Stimulated activated CD8-positive, alpha-beta memory T cell treated with anti-CD3 and anti-CD28 coated beads, Interleukin-2, amount 100 ng/mL, for 1 hour (primary cell): ENCODE results near the gene METTL21C.

Experiments used
- DNase-seq, 2 donors: peaks; one replicate each; pipeline ENCODE4 v3.0.0-alpha.2; 2020; ENCODE audit warnings: low read depth in 2 of 2

Gene METTL21C

DNA sequence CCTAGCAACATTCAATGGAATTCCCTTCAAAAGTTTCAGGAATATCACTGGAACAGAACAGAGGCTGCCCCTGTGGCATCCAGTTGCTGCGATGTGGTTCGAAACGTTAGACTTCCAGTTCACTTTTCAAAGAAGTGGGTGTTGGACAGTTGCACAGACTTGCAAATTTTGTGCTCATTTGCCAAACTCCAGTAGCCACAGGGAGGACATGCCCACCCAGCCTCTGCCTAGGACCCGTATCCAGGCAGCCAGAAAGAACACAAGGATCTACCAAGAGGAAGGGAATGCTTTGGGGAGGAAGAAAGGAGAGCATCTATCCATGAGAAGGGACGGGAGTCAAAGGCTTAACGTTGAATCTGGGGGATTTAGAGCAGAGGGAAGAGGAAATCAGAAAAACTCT, at the start of gene METTL21C:
TSS of gene METTL21C (minus strand) at position 108 of the 400 bp plus-strand sequence. CDS start 546 bp downstream, outside the sequence.
- no peak for DNase-seq

DNA sequence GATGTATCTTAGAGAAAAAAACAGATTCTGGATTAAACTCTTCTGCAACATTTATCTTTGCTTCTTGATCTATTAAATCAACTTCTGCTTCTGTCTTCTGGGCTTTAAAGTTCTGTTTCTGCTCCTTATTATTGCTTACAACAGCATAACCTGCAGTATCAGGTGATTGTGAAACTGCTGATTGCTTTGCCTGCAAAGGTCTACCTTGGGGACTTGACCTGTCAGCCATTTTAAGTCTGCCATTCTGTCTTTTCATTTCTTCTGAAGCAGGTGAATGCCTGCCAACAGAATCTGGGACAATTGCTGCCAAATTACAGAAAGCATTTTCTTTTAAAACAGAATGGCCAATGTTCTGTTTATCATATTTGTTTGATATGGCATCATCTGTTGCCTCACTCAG, 47.7 kb upstream of the METTL21C start:
- DNase-seq: no peak

DNA sequence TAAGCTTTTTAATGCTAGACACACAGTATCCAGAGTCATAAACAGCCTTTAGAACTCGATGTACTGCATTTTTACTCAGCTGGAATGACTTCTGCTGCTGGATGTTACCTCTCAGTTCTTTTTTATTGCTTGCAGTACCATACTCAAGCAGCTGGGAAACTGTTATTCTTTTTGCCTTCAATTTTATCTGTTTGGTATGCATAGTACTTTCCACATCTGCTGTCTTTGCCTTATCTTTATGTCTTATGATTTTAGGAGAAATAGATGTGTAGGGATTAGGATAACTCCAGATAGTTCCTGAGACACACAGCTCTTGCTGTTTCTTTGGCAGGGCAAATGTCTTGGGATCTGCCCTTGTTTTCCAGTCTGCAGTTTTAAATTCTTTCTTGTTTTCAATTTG, 47.3 kb upstream of the METTL21C start:
- DNase-seq: no peak

DNA sequence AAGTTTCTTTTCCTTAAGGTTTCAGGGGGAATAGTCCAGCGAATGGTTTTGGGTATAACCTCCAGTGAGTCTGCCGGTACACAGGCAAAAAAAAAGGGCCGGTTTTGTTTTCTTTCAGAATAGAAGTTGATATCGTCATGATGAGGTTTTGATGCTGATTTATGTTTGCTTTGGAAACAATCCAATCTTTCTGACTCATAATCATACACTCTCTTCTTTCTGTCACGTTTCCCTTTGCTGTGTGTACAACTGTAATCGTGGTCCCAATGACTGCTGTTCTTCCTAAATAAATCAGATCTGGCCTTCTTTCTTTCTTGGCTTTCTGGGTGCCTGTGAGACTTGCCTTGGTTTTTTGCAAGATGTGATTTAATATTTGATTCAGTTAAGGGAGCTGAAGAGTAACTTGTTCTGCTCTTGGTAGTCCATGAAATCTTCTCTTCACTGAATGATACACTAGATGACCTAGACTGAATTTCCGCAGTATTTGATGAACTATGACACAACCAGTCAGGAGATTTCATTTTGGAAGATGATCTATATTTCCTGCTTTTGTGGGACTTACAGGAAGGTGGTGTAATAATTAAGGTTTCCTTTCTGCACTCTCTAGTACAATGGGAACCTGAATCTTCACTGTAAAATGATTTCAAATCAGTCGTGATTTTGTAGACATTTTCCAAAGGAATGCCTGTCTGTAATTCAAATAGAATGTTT, 34.9 kb upstream of the METTL21C start:
- DNase-seq: no peak

DNA sequence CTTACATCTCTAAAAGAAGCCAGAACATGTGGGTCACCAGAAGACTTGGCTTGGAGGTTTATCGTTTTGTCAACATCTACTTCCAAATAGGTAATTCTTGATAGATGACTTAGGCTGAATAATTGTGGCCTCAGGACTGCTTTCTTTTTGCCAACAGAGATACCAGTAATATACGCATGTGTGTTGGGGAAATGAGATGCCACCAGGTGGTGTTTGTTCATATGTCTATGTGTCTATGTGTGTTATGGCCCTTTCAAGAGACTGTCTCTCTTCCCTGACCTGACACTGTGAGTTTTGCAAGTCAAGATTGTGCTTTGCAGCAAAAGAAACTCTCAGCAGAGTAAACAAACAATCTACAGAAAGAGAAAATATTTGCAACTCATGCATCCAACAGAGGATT, 31.6 kb upstream of the METTL21C start:
- DNase-seq: no peak

DNA sequence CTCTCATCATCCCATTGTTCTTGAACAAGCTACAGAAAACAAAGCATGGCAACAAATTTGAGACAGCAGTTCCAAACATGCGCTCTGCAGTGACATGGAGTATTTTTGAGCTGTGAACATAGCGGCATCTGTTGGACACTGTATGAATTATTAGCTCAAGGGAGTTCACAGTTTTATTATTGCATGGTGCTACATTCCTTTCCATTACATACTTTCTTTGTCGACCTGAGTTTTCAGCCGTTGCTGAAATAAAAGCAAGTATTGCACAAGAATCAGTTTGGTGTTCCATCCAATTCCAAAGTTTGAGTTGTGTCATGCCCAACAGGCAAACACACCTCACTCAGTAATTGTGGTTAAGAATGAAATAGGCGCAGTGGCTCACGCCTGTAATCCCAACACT, 30.1 kb upstream of the METTL21C start:
- no peak for DNase-seq

DNA sequence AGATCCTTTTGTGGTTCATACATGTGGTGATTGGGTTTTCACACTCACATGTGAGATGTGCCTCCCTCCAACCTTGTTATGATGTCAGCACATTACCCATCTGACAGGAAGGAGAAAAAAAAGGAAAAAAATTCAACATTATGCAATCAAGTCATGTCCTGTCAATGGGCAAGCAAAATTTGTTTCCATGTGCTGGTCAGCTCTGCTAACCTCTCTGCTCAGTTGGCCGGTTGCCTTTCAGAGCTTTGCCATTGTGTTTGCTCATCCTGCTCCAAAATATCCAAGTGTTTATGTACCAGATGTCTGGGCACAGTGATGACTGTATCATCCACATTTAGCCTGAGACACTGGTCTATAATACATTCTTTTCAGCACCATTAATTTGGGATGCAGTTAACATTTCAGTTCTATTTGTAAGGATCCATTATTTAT, 27.0 kb upstream of the METTL21C start:
- no peak for DNase-seq

DNA sequence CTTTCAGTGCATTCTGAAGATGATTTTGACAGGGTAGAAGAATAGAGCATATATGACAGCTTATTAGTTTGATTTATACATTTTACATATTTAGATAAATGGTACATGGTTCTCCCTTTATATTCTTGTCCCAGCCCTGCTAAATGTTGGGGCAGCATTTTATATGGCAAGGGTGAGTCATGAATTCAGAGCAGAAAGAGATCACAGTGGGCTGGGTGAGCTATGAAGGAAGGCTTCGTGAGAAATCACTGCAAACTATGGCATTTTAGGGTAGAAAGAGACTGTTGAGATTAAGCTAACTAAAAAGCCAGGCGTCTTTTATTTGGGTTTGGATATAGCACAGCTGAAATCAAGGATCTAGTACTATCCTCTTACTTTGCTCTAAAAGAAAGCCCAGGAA, 23.9 kb upstream of the METTL21C start:
- no peak for DNase-seq

DNA sequence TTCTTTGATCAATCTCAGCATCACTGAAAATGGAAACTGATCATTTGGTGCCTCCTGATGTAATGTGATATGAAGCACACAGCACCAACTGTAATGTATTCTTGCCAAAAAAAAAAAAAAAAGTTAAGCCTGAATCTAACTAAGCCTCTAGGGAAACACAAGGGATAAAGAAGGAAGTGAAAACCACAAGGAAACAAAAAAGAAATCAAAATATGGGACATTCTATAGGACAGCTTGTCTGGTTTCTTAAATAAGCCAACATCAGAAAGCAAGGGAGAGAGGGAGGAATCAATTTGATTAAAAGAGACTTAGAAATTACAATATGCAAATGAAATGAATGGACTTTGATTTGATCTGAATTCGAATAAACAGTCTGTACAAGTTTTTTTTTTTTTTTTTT, 20.6 kb upstream of the METTL21C start:
- DNase-seq: no peak

DNA sequence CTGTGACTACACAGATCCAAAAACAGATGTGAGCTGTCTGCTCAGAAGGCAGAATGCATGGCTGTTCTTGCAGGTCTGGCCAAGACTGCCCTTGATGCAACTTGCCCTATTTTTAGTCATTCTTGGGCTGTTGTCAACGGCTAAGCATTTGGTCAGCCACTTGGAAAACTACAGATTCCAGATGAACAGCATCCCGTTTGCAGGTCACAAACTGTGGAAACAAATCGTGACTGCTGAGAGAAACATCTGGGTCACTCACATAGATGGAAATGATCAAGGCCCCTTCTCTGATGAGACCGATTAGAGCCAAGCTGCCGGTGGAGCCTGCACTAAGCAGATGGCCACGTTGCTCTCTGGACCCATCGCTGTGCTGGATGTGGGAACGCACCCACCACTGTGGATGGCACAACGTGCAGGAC, 15.4 kb upstream of the METTL21C start:
- DNase-seq: no peak

DNA sequence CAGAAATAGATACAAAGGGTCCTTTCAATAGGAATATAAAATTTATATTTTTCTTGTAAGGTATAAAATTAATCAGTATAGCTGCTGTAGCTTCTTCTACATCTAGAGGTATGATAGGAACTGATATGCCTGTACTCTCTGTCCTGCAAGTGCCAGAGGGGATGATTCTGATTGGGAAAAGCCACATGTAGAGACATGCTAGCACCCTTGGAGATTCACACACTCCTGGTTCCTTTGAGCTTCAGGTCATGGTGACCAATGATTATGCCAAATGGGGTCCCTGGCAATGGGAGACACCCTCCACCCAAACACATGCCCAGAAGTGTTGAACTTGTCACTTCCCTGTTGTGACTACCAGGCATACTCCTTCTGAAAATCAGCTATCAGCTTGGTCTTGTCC, 14.7 kb upstream of the METTL21C start:
- DNase-seq: no peak

DNA sequence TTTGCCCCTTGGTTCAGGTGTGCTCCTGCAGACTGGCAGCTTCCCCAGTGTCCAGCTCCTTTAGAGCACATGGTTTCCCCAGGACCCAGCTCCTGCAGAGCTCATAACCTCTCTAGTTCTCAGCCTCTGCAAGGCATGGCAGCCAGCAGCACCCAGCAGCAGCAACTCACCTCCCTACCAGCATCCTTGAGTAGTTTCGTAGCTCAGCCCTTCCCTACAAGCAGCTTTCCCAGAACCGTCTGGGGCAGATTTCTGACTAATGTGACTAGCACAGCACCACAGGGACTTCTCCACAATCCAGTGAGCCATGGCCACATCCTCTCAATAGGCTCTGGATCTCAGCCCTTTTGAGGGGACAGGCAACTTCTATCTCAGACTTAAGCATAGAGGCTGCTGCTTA, 14.1 kb upstream of the METTL21C start:
- no peak for DNase-seq

DNA sequence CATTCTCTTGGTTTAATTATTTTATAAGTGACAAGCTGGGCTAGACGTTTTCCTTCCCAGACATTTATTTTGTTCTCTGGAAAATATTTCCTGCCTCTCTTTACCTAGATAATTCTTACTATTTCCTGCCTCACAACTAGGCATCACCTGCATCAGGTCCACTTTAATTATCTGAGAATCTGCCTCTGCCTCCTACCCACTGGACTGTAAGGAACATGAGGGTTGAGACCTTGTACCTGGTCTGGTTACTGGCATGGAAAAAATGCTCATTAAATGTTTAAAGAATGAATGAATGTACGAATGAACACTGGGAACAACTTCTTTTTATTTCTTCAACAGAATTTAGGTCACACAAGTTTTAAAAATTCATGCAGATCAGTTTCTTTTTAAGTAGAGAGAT, 13.4 kb upstream of the METTL21C start:
- no peak for DNase-seq

DNA sequence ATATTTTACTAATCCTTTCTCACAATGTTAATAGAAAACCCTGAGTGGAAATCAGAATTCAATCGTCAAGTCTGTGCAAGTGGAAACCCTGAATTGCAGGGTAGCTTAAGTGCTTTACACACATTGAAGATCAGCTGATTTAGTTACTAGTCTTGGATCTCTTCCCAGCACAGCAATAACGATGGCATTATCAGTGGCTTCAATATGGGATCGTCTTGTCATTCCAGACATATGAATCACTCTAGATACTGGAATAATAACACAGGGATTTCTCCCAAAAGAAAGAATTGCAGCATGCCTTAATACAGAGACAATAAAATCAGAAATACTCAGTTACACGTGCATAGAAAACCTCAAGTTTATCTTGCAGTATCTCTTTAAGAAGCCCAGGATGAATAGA, 12.6 kb upstream of the METTL21C start:
- no peak for DNase-seq

DNA sequence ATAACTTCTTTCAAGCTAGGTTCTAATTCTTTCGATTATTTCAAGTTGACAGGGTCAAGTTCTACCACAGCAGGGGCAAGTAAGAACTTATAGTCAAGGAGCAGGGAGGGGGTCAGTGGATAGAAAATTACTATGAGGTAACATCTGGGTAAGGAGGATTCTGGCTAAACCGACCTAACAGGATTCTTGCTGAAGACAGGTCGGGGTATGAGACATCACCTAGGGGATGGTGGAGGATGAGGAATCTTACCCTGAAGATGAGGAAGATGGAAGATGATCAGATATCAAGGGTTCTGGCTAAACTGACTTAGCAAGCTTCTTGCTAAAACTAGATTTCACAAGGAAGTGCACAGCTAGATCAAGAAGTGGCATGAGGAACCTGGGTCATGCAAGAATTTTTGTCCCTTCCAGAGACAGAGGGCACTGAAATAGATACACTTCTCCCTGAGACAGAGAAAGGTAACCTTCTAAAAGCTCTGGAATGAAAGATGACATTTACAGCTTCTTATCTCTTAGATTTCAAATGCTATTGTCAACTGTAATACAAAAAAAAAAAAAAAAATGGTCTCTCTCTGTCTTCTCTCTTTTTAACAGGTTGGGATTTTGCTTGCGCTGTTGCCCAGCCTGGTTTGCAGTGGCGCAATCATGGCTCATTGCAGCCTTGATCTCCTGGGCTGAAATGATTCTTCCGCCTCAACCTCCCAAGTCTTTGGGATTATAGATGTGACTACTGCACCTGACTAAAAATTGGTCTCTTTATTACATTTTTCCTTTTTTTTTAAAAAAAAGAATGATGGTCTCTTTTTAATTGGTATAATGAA, 9.6 kb upstream of the METTL21C start:
- DNase-seq: no peak

DNA sequence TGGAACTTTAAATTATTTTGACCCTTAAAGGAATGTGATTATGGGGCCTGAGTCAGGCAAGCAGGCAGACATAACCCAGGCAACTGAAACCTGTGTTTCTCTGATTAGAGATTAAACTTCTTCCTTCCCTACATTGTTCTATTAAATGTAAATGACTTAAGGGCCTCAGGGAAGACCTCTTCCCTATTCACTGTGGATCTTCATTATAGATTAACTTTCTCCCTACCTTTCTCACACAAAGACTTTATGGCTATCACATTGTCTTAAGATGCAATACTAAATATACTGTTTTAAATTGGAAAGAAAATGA, 8.8 kb upstream of the METTL21C start:
- no peak for DNase-seq

DNA sequence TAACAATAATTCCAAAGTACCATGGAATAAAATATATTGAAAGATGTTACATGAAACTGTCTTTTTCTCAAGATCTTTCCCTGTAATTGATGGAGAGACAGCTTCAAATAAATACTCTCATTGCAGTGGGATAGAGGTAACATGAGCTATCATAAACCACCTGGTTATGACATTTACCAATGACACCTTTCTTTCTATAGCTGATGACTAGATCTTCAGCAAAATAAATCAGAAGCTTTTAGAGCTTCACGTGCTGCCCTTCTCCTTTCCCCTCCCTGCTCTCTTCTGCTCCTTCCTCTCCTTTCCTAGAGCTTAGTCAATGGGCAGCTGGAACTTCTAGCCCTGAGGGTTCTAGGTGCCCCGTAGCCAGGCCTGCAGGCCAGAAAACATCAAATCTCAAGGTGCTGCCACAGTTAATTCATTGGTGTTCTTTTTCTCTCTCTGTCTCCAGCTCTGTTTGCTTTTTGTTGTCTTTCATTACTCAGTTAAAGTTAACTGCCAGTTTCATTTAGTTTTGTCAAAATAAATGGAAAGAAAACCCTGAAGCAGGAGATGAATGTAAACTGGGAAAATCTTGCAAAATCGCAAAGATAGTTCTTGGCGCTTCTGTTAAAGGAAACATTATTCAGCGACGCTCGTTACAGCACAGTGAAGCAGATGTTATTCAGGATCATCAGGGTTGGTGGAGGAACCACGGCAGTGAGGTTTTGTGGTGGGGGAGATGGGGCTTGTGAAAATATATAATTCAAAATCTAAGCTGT, 8.3 kb upstream of the METTL21C start:
- DNase-seq: no peak

DNA sequence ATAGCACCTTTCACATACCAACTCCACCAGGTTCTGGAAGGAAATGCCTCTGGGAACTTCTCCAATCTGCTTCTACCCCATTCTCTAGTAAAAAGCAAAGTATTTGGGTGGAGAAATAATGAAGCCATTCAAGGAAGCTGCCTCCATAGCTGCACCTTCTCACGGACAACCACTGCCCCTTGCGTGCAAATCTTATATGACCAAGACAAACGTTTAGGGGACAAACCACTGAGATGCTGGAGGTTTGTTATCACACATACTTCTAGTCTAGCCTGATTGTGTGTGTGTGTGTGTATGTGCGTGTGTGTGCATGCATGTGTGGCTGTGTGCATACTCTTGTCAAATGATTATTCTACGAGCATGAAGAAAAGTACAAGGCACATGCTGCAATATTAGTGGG, 6.5 kb upstream of the METTL21C start:
- DNase-seq: no peak

DNA sequence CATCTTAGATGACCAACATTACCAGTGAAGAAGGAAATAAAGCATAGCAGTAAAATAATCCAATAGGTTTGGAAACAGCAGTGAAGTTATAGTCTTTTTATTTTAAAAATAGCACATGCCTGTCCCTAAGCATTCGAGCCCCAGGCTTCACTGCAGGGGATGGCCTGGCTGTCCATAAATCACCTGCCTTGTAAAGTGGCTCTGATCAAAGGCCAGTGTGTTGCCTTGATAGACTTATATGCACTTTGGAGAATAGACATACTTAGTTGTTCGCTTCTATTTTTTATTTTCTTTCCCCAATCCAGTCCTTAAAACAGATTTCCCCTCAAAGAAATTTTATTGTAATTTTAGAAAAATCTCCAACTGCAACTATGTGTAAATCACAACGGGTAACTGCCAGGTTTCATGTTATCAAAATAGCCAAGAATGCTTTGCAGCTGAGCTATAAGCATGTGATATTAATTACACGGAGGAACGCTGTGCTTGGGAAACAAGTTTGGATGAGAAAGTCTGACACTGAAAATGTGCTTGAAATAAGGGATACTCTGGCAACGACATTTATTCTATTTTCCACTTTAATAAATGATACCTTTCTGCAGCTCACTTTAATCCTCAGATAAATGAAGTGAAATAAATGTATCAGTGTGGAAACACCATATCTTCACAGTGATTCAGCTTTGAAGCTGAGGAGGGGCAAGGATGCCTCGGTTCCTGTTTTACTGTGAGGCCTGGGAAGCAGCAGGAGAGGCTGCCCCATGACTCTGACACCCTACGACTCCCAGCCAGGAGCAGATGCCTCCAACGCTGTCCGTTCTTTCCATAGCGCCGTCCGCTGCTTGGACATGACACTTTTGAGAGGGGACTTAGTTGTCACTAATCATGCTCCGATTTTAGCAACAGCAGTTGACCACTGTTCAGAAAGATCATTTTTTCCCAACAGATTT, 5.5 kb upstream of the METTL21C start:
- no peak for DNase-seq

DNA sequence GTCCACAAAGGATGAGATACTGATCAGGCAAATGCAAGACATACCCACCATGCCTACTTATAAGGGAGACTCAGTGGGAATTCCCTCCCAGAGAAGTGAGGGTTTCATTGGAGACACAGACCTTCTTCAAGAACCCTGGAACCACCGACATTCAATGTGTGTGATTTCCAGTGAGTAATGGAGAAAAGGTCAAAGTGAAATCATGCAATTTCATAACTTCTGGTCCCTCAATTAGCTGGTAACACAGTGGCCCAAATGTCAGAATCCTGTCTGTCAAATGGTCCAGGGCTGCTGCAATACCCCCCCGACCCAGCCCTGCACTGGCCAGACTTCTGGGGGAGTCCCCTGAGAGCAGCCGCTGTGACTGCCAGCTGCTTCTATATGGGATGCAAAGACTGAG, 4.7 kb upstream of the METTL21C start:
- no peak for DNase-seq

DNA sequence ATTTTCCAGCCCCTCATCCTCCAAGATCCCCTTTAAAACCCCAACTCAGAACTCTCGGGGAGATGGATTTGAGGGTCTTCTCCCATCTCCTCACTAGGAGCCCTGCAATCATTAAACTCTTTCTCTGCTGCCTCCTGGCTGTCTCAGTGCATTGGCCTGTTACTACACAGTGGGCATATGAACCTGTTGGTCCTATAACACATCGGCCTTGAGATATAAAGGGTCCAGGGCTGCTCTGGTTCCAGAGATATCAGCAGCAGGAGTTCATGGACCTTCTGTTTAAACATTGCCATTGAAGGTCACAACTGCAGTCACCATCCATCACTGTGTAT, 3.8 kb upstream of the METTL21C start:
- no peak for DNase-seq
